H1 (cell line): ENCODE data around the gene EED. TPM values are rescaled to one million over a fixed set of nuclear protein-coding genes. Genes with fewer than 3 reads are reported as not detected.

Experiments
- CTCF ChIA-PET: fragments of 300-600 bp; sonication (Branson Sonifier 250); formaldehyde crosslinking; loops from one replicate; lab custom pipeline; 2021; ENCODE audit not compliant: partially characterized antibody; lab: Charles Lee
- POLR2A ChIA-PET: fragments of 300-600 bp; sonication (Branson Sonifier 250); formaldehyde crosslinking; loops from one replicate; lab custom pipeline; 2021; ENCODE audit warnings: inconsistent platforms; ENCODE audit not compliant: partially characterized antibody; lab: Charles Lee
- DNase-seq, 2 experiments: peaks; one replicate each; pipeline versions ENCODE4 v3.0.0 to v3.0.0-alpha.2; 2010 to 2022; ENCODE audit warnings: low spot score in 2 of 2, low read depth in 1 of 2, mixed read lengths in 1 of 2
- FAIRE-seq: peaks from 2 replicates; lab custom pipeline; 2011; peaks lifted over from hg19 to GRCh38; lab: Jason Lieb, UNC
- H2AFZ ChIP-seq: 2 replicates; pipeline ENCODE4 v1.8.1; 2012; ENCODE audit warnings: low read length, inconsistent platforms
- H2AK5ac ChIP-seq: 2 replicates; pipeline ENCODE4 v1.6.1; 2013; ENCODE audit warnings: low read depth, low read length
- H2BK120ac ChIP-seq: replicated peaks from 2 replicates; pipeline ENCODE3; 2013; ENCODE audit warnings: low read depth, low read length, inconsistent platforms
- H2BK12ac ChIP-seq: 2 replicates; pipeline ENCODE4 v1.6.1; 2013; ENCODE audit warnings: low read depth, low read length
- H2BK15ac ChIP-seq: 2 replicates; pipeline ENCODE4 v1.6.1; 2013; ENCODE audit warnings: low read length
- H2BK20ac ChIP-seq: 2 replicates; pipeline ENCODE4 v1.6.1; 2013; ENCODE audit warnings: low read length
- H2BK5ac ChIP-seq: 2 replicates; pipeline ENCODE4 v1.6.1; 2013; ENCODE audit warnings: low read depth, low read length
- H3K14ac ChIP-seq: 2 replicates; pipeline ENCODE4 v1.6.1; 2013; ENCODE audit warnings: inconsistent platforms; ENCODE audit not compliant: insufficient read length
- H3K18ac ChIP-seq: 2 replicates; pipeline ENCODE4 v1.6.1; 2013; ENCODE audit warnings: low read length; ENCODE audit errors: extremely low read depth
- H3K23ac ChIP-seq: 2 replicates; pipeline ENCODE4 v1.6.1; 2013; ENCODE audit warnings: inconsistent platforms; ENCODE audit not compliant: insufficient read length
- H3K23me2 ChIP-seq: 2 replicates; pipeline ENCODE4 v1.6.1; 2013; ENCODE audit warnings: low read depth, low read length
- H3K27ac ChIP-seq: 2 replicates; pipeline ENCODE4 v1.6.1; 2011; ENCODE audit warnings: low read depth, low read length, inconsistent platforms
- H3K27me3 ChIP-seq, 4 experiments: replicated peaks in 1 of 4; 1 replicate in 1 of 4; 2 replicates in 3 of 4; pipeline versions ENCODE4 v1.6.1 to v1.8.1; 2011 to 2013; ENCODE audit warnings: low read length in 3 of 4, mild to moderate bottlenecking in 3 of 4, inconsistent platforms in 2 of 4, mixed read lengths in 2 of 4, moderate library complexity in 1 of 4; ENCODE audit not compliant: control insufficient read depth in 3 of 4, insufficient read depth in 3 of 4; ENCODE audit errors: extremely low read depth in 1 of 4
- H3K36me3 ChIP-seq, 4 experiments: 2 replicates each; pipeline versions ENCODE4 v1.6.1 to v1.8.1; 2011 to 2013; ENCODE audit warnings: mild to moderate bottlenecking in 4 of 4, low read length in 3 of 4, moderate library complexity in 2 of 4, control low read depth in 1 of 4, inconsistent platforms in 1 of 4; ENCODE audit not compliant: insufficient read depth in 4 of 4, control insufficient read depth in 2 of 4
- H3K4ac ChIP-seq: replicated peaks from 2 replicates; pipeline ENCODE3; 2013; ENCODE audit warnings: low read length, low read depth, mixed read lengths, inconsistent platforms; ENCODE audit not compliant: insufficient read length
- H3K4me1 ChIP-seq, 4 experiments: replicated peaks in 1 of 4; 1 replicate in 1 of 4; 2 replicates in 3 of 4; pipeline versions ENCODE4 v1.6.1 to v1.8.1; 2011 to 2013; ENCODE audit warnings: low read length in 3 of 4, inconsistent platforms in 2 of 4, mixed read lengths in 1 of 4; ENCODE audit not compliant: insufficient read depth in 4 of 4, control insufficient read depth in 3 of 4
- H3K4me2 ChIP-seq, 2 experiments: 2 replicates each; pipeline versions ENCODE4 v1.6.1 to v1.8.1; 2011 to 2013; ENCODE audit warnings: low read depth in 2 of 2, low read length in 2 of 2, control low read depth in 1 of 2, inconsistent platforms in 1 of 2, mild to moderate bottlenecking in 1 of 2; ENCODE audit not compliant: insufficient read depth in 1 of 2
- H3K4me3 ChIP-seq, 4 experiments: fragments of 200-600, 300-600 bp in 1 of 4; sonication (generic), shearing (Covaris generic), sonication (Bioruptor Twin) in 1 of 4; 2 replicates each; pipeline versions ENCODE4 v1.5.1 to v1.8.1; 2011 to 2016; ENCODE audit warnings: low read length in 4 of 4, low read depth in 3 of 4, control low read depth in 2 of 4, inconsistent platforms in 2 of 4, mild to moderate bottlenecking in 2 of 4, mixed read lengths in 1 of 4, moderate library complexity in 1 of 4; ENCODE audit not compliant: insufficient read depth in 2 of 4; ENCODE audit errors: extremely low read depth in 1 of 4
- H3K56ac ChIP-seq: replicated peaks from 2 replicates; pipeline ENCODE3; 2013; ENCODE audit warnings: low read depth, mild to moderate bottlenecking, mixed read lengths, low read length, inconsistent platforms; ENCODE audit not compliant: insufficient read length
- H3K79me1 ChIP-seq: 2 replicates; pipeline ENCODE4 v1.6.1; 2013; ENCODE audit warnings: low read depth, low read length, control low read depth
- H3K79me2 ChIP-seq, 2 experiments: 2 replicates each; pipeline versions ENCODE4 v1.6.1 to v1.8.1; 2012 to 2013; ENCODE audit warnings: low read length in 2 of 2, mild to moderate bottlenecking in 2 of 2, inconsistent platforms in 1 of 2; ENCODE audit not compliant: insufficient read depth in 2 of 2, control insufficient read depth in 1 of 2
- H3K9ac ChIP-seq, 4 experiments: replicated peaks in 1 of 4; 1 replicate in 1 of 4; 2 replicates in 3 of 4; pipeline versions ENCODE4 v1.6.1 to v1.8.1; 2011 to 2013; ENCODE audit warnings: low read depth in 3 of 4, low read length in 3 of 4, control low read depth in 2 of 4, mild to moderate bottlenecking in 2 of 4, moderate library complexity in 2 of 4, inconsistent platforms in 1 of 4; ENCODE audit errors: extremely low read depth in 1 of 4
- H3K9me3 ChIP-seq, 2 experiments: 2 replicates each; pipeline versions ENCODE4 v1.6.1 to v1.8.1; 2012 to 2013; ENCODE audit warnings: mild to moderate bottlenecking in 2 of 2, moderate library complexity in 2 of 2, control low read depth in 1 of 2, inconsistent platforms in 1 of 2, low read depth in 1 of 2, low read length in 1 of 2, mixed read lengths in 1 of 2; ENCODE audit not compliant: insufficient read depth in 2 of 2
- H4K20me1 ChIP-seq, 2 experiments: replicated peaks in 1 of 2; 2 replicates each; pipeline versions ENCODE3 to v1.8.1; 2011 to 2013; ENCODE audit warnings: inconsistent platforms in 2 of 2, low read length in 2 of 2, mild to moderate bottlenecking in 1 of 2; ENCODE audit not compliant: insufficient read depth in 2 of 2, control insufficient read depth in 1 of 2
- H4K5ac ChIP-seq: 2 replicates; pipeline ENCODE4 v1.6.1; 2013; ENCODE audit warnings: low read length, low read depth, mixed read lengths, inconsistent platforms; ENCODE audit not compliant: insufficient read length
- H4K8ac ChIP-seq: 2 replicates; pipeline ENCODE4 v1.8.0; 2013; ENCODE audit warnings: mild to moderate bottlenecking, moderate library complexity, low read length, inconsistent platforms; ENCODE audit not compliant: insufficient read depth; ENCODE audit errors: extremely low read depth
- H4K91ac ChIP-seq: replicated peaks from 2 replicates; pipeline ENCODE3; 2013; ENCODE audit warnings: low read length, mixed read lengths, inconsistent platforms; ENCODE audit not compliant: insufficient read length
- CREB1 ChIP-seq: IDR thresholded peaks from 2 replicates; pipeline ENCODE4 v1.6.1; 2012; ENCODE audit warnings: inconsistent platforms
- RFX5 ChIP-seq: IDR thresholded peaks from 2 replicates; pipeline ENCODE4 v1.6.1; 2011; ENCODE audit warnings: low read depth, low read length, improper control_type of control experiment, borderline replicate concordance
- SIRT6 ChIP-seq: IDR thresholded peaks from one replicate; pipeline ENCODE4 v1.7.1; 2012; ENCODE audit warnings: low read length, inconsistent platforms
- TEAD4 ChIP-seq: IDR thresholded peaks from 2 replicates; pipeline ENCODE4 v1.6.1; 2012; ENCODE audit warnings: low read depth, low read length, inconsistent platforms, mixed read lengths
- WGBS, 2 experiments: shearing (Covaris generic) in 1 of 2; methylation state at CpG; one replicate each; pipeline versions ENCODE4 v1.1.6 to v1.1.7; 2013 to 2015; ENCODE audit warnings: low lambda C conversion rate in 2 of 2, mixed read lengths in 2 of 2, inconsistent platforms in 1 of 2, low coverage in 1 of 2, missing lambda C conversion rate in 1 of 2; ENCODE audit not compliant: insufficient replicate concordance in 2 of 2, insufficient coverage in 1 of 2, insufficient read length in 1 of 2; ENCODE audit errors: extremely low coverage in 1 of 2, missing lambda C conversion rate in 1 of 2; 5-methylcytosine and 5-hydroxymethylcytosine counted together
- polyA plus RNA-seq, 7 experiments: library from polyadenylated mRNA; depleted of rRNA in 3 of 7; stranded (reverse) in 5 of 7; unstranded in 2 of 7; fragments of >200 nt in 5 of 7; fragments of 200-250 nt in 2 of 7; gene quantifications; 1 replicate in 5 of 7; 2 replicates in 1 of 7; 4 replicates in 1 of 7; pipeline versions ENCODE4 v1.2.1 to v1.2.3, GENCODE V29; 2011 to 2013; ENCODE audit warnings: missing spikeins in 2 of 7, mixed read lengths in 2 of 7
- total RNA-seq: library from RNA; stranded (reverse); fragmentation: NEBNext Ultra II Directional; extraction: Animal tissue kit (Norgen Biotek cat#: 25700); gene quantifications from 2 replicates; pipeline ENCODE4 v1.2.1, GENCODE V29; 2021

EED gene
- total and polyA plus RNA-seq, 2 of the 8 experiments (the other 6 are each of a cell fraction or from before 2014, with no cell fraction given), result 12.6 to 26.9 TPM

- Histone ChIP-seq H3K14ac (no peak overlapping the region), H3K27me3 (no peaks in the 10 kb centered on the region), H3K56ac (no peak overlapping the region), H2BK15ac (no peak overlapping the region), H3K79me2 (peaks cover 0 to 12% of the 10 kb centered on the region in 2 experiments; a peak in 1 of 4 replicates), H3K18ac (no peak overlapping the region), H3K23me2 (no peaks in the 10 kb centered on the region), H3K4ac (no peak overlapping the region), H3K4me2 (no peak overlapping the region), H3K4me1 (no peaks in the 10 kb centered on the region), H2BK120ac (no peak overlapping the region), H2AFZ (no peak overlapping the region), H4K5ac (no peak overlapping the region), H3K79me1 (peaks cover under 1% of the 10 kb centered on the region; the same call in 1 of the 2 replicates), H3K9me3 (no peaks in the 10 kb centered on the region), H2BK5ac (no peak overlapping the region), H2BK20ac (no peak overlapping the region), H3K23ac (no peak overlapping the region), H4K91ac (no peak overlapping the region), H2BK12ac (no peak overlapping the region), H2AK5ac (no peak overlapping the region), H4K8ac (no peak overlapping the region), H3K27ac (no peak overlapping the region), H4K20me1 (no peaks in the 10 kb centered on the region), H3K36me3 (peaks cover 0 to 23% (median 5%) of the 10 kb centered on the region in 4 experiments; a peak in 7 of 8 replicates), H3K9ac (no peak overlapping the region), H3K4me3 (no peak overlapping the region)
- FAIRE-seq (no peak), DNase-seq (no peak)
- ChIA-PET CTCF (no interaction called here), POLR2A (no interaction called here)
- 97% methylated on average over 3 of the region's 3 CpGs; no CpG with 5 or more reads in 1 of the 2 experiments for WGBS, 2 experiments
- TF ChIP-seq SIRT6 (no peak), CREB1 (no peak), RFX5 (no peak), TEAD4 (no peak)
These were observed 35.2 kb downstream of the EED start for GRCh38 chr11:86279747-86280146.
